Measurements from ENCODE around the gene NUDT12. TPM values are rescaled to one million over a fixed set of nuclear protein-coding genes. Genes with fewer than 3 reads are reported as not detected.

NUDT12 gene
- 1.5 to 1.9 TPM (median 1.7 TPM) in 5 replicates for total RNA-seq (2022; extraction: Qiagen RNA extraction)

DNA sequence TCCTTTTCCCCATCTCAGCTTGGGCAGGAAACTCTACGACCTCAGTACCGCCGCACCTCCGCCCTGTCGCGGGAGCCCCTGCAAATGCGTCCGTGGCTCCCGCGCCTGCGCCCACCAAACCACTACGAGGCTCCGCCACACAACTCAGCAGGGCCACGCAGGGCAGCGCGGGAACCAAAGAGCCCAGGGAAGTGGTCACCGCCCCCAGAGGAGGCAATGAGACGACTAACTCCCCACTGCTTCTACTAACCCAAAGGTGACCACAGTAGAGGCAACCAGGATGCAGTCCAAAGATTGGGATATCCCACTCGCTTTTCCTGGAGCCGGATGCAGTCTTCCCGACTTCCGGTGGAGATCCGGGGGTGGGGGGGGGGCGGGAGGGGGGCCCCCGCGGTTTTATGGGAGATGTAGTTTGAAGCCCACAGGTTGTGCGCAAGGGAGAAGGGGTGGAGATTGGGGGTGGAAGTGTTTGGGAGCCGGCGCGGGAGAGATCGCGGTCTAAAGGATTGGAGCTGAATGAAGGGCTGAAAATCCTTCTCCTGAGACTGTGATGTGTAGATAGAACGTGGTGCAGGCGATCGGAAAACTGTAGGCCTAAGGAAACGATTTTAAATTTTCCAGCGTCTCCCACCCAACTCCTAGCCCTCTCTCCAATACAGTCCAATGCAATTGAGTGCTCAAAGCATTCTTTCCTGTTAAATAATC lies at the start of gene NUDT12:
Gene NUDT12, minus strand, starts transcription at position 337 of the 705 bp plus-strand sequence. CDS start 2,541 bp downstream, outside the sequence.

Measured in A549 treated with Mapracorat at 1 μM for 4 hours (cell line).